Fibroblast of upper back skin (primary cell): ENCODE measurements around the gene PCDHGA6.

Experiments
- DNase-seq: peaks from one replicate; pipeline ENCODE4 v3.0.0-alpha.2; 2013

The PCDHGA6 gene

DNA sequence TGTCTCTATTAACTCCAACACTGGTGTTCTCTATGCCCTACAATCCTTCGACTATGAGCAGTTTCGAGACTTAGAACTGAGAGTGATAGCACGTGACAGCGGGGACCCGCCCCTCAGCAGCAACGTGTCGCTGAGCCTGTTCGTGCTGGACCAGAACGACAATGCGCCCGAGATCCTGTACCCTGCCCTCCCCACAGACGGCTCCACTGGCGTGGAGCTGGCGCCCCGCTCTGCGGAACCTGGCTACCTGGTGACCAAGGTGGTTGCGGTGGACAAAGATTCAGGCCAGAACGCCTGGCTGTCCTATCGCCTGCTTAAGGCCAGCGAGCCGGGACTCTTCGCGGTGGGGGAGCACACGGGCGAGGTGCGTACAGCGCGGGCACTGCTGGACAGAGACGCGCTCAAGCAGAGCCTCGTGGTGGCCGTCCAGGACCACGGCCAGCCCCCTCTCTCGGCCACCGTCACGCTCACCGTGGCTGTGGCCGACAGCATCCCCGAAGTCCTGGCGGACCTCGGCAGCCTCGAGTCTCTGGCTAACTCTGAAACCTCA, 49.1 kb downstream of the PCDHGA6 start:
- DNase-seq, result no peak

DNA sequence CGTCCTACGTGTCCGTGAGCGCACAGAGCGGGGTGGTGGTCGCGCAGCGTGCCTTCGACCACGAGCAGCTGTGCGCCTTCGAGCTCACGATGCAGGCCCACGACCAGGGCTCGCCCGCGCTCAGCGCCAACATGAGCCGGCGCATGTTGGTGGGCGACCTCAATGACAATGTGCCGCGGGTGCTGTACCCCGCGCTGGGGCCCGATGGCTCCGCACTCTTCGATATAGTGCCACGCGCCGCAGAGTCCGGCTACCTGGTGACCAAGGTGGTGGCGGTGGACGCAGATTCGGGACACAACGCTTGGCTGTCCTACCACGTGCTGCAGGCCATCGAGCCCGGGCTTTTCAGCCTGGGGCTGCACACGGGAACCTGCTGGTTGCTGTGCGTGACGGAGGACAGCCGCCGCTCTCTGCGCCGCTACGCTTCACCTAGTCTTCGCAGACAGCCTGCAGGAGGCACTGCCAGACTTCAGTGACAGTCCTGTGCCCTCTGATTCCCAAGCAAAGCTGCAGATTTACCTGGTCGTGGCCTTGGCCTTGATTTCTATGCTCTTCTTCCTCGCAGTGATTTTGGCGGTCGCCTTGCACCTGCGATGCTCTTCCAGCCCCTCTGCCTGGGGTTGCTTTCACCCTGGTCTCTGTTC, 54.2 kb downstream of the PCDHGA6 start:
- DNase-seq, result no peak
